H9 (cell line): ENCODE results near the gene AFF1. TPM values are rescaled to one million over a fixed set of nuclear protein-coding genes. Genes with fewer than 3 reads are reported as not detected.

ENCODE experiments used
- DNase-seq: peaks from one replicate; pipeline ENCODE4 v3.0.0-alpha.2; 2017
- H2AFZ ChIP-seq: one replicate; pipeline ENCODE4 v1.6.1; 2013; ENCODE audit warnings: mild to moderate bottlenecking, low read length, control low read depth, moderate library complexity
- H2AK5ac ChIP-seq: 2 replicates; pipeline ENCODE4 v1.6.1; 2013; ENCODE audit warnings: low read length, control low read depth, mixed read lengths; ENCODE audit not compliant: insufficient read length
- H2BK120ac ChIP-seq: one replicate; pipeline ENCODE4 v1.6.1; 2013; ENCODE audit warnings: low read depth, mild to moderate bottlenecking, low read length, control low read depth, inconsistent platforms; ENCODE audit not compliant: poor library complexity, severe bottlenecking
- H2BK12ac ChIP-seq: 2 replicates; pipeline ENCODE4 v1.6.1; 2013; ENCODE audit warnings: low read length, control low read depth, mixed read lengths, low read depth; ENCODE audit not compliant: insufficient read length
- H2BK15ac ChIP-seq: 2 replicates; pipeline ENCODE4 v1.6.1; 2013; ENCODE audit warnings: low read depth, low read length, control low read depth
- H2BK20ac ChIP-seq: one replicate; pipeline ENCODE4 v1.6.1; 2013; ENCODE audit warnings: low read depth, mild to moderate bottlenecking, low read length, control low read depth, inconsistent platforms; ENCODE audit not compliant: poor library complexity, severe bottlenecking
- H2BK5ac ChIP-seq: 2 replicates; pipeline ENCODE4 v1.6.1; 2013; ENCODE audit warnings: low read length, control low read depth, mixed read lengths; ENCODE audit not compliant: insufficient read length
- H3K14ac ChIP-seq: 2 replicates; pipeline ENCODE4 v1.6.1; 2013; ENCODE audit warnings: low read length, control low read depth; ENCODE audit not compliant: insufficient read depth
- H3K18ac ChIP-seq: 2 replicates; pipeline ENCODE4 v1.6.1; 2013; ENCODE audit warnings: low read depth, mild to moderate bottlenecking, mixed read lengths, low read length, control low read depth; ENCODE audit not compliant: insufficient read length
- H3K23ac ChIP-seq: 2 replicates; pipeline ENCODE4 v1.6.1; 2013; ENCODE audit warnings: low read length, control low read depth, mixed read lengths, low read depth; ENCODE audit not compliant: insufficient read length
- H3K23me2 ChIP-seq: 2 replicates; pipeline ENCODE4 v1.6.1; 2013; ENCODE audit warnings: low read depth, mild to moderate bottlenecking, mixed read lengths, low read length, control low read depth; ENCODE audit not compliant: insufficient read length, poor library complexity, severe bottlenecking
- H3K27ac ChIP-seq: 2 replicates; pipeline ENCODE4 v1.5.1; 2013; ENCODE audit warnings: low read length, control low read depth, mixed read lengths, low read depth; ENCODE audit not compliant: insufficient read length
- H3K27me3 ChIP-seq: 2 replicates; pipeline ENCODE4 v1.6.1; 2013; ENCODE audit warnings: low read length, control low read depth, inconsistent platforms; ENCODE audit not compliant: insufficient read depth
- H3K4ac ChIP-seq: 2 replicates; pipeline ENCODE4 v1.6.1; 2013; ENCODE audit warnings: low read depth, mild to moderate bottlenecking, control low read depth, inconsistent platforms, low read length, moderate library complexity
- H3K4me1 ChIP-seq: 2 replicates; pipeline ENCODE4 v1.6.1; 2013; ENCODE audit warnings: low read length, control low read depth, inconsistent platforms; ENCODE audit not compliant: insufficient read depth
- H3K4me2 ChIP-seq: 2 replicates; pipeline ENCODE4 v1.6.1; 2013; ENCODE audit warnings: low read length, control low read depth, mixed read lengths; ENCODE audit not compliant: insufficient read length, insufficient read depth
- H3K56ac ChIP-seq: 2 replicates; pipeline ENCODE4 v1.6.1; 2013; ENCODE audit warnings: low read depth, mild to moderate bottlenecking, mixed read lengths, low read length, control low read depth; ENCODE audit not compliant: insufficient read length
- H3K79me1 ChIP-seq: 2 replicates; pipeline ENCODE4 v1.6.1; 2013; ENCODE audit warnings: low read depth, mild to moderate bottlenecking, moderate library complexity, low read length, control low read depth, inconsistent platforms; ENCODE audit not compliant: insufficient read depth, poor library complexity, severe bottlenecking
- H3K79me2 ChIP-seq: 2 replicates; pipeline ENCODE4 v1.6.1; 2013; ENCODE audit warnings: low read length, control low read depth, inconsistent platforms; ENCODE audit not compliant: insufficient read depth
- H3K9ac ChIP-seq: 2 replicates; pipeline ENCODE4 v1.6.1; 2013; ENCODE audit warnings: low read length, control low read depth, mixed read lengths; ENCODE audit not compliant: insufficient read length; ENCODE audit errors: extremely low read depth
- H3K9me3 ChIP-seq: one replicate; pipeline ENCODE4 v1.6.1; 2013; ENCODE audit warnings: low read depth, low read length, inconsistent platforms; ENCODE audit not compliant: control insufficient read depth
- H3T11ph ChIP-seq: one replicate; pipeline ENCODE4 v1.6.1; 2013; ENCODE audit warnings: mild to moderate bottlenecking, low read length, control low read depth, inconsistent platforms
- H4K20me1 ChIP-seq: one replicate; pipeline ENCODE4 v1.6.1; 2013; ENCODE audit not compliant: control insufficient read depth, insufficient read length, insufficient read depth
- H4K5ac ChIP-seq: 2 replicates; pipeline ENCODE4 v1.6.1; 2013; ENCODE audit warnings: low read depth, mild to moderate bottlenecking, mixed read lengths, low read length, control low read depth; ENCODE audit not compliant: insufficient read length
- H4K8ac ChIP-seq: replicated peaks from 2 replicates; pipeline ENCODE4 v1.6.1; 2013; ENCODE audit warnings: low read length, control low read depth, mixed read lengths, low read depth; ENCODE audit not compliant: insufficient read length
- H4K91ac ChIP-seq: 2 replicates; pipeline ENCODE4 v1.6.1; 2013; ENCODE audit warnings: low read depth, mild to moderate bottlenecking, moderate library complexity, mixed read lengths, low read length, control low read depth; ENCODE audit not compliant: insufficient read length
- H3K27ac Mint-ChIP-seq, 3 experiments: 2 replicates in 2 of 3; 3 replicates in 1 of 3; pipeline ENCODE4 v1.8.0; 2020 to 2021; ENCODE audit warnings: mixed read lengths in 3 of 3, mild to moderate bottlenecking in 1 of 3, moderate library complexity in 1 of 3
- H3K27me3 Mint-ChIP-seq: 2 replicates; pipeline ENCODE4 v1.8.0; 2021; ENCODE audit warnings: low read depth, mild to moderate bottlenecking, moderate library complexity, mixed read lengths
- H3K36me3 Mint-ChIP-seq, 3 experiments: 2 replicates in 2 of 3; 3 replicates in 1 of 3; pipeline ENCODE4 v1.8.0; 2020 to 2021; ENCODE audit warnings: low read depth in 3 of 3, mixed read lengths in 3 of 3; ENCODE audit not compliant: insufficient read depth in 1 of 3
- H3K4me1 Mint-ChIP-seq, 2 experiments: 2 replicates each; pipeline ENCODE4 v1.8.0; 2020; ENCODE audit warnings: mixed read lengths in 2 of 2
- H3K4me3 Mint-ChIP-seq, 2 experiments: 2 replicates in 1 of 2; 3 replicates in 1 of 2; pipeline ENCODE4 v1.8.0; 2020 to 2021; ENCODE audit warnings: mild to moderate bottlenecking in 2 of 2, mixed read lengths in 2 of 2, moderate library complexity in 1 of 2
- H3K9me3 Mint-ChIP-seq, 2 experiments: 2 replicates in 1 of 2; 3 replicates in 1 of 2; pipeline ENCODE4 v1.8.0; 2020; ENCODE audit warnings: mild to moderate bottlenecking in 2 of 2, mixed read lengths in 2 of 2, moderate library complexity in 1 of 2
- CTCF ChIP-seq: fragments of 200-600 bp; sonication (generic); conservative IDR thresholded peaks from 3 replicates; pipeline ENCODE4 v1.8.0; 2021; ENCODE audit warnings: antibody characterized with exemption, mild to moderate bottlenecking
- WGBS: extraction: QIAGEN DNeasy Blood & Tissue Kit; methylation state at CpG from one replicate; pipeline ENCODE4 v1.1.7; 2013; ENCODE audit warnings: missing lambda C conversion rate, low lambda C conversion rate, mixed read lengths; ENCODE audit not compliant: insufficient read length; ENCODE audit errors: extremely low coverage; 5-methylcytosine and 5-hydroxymethylcytosine counted together
- total RNA-seq: library from RNA; stranded (reverse); gene quantifications from 2 replicates; pipeline ENCODE4 v1.2.1, GENCODE V29; 2021

Gene AFF1
- total RNA-seq, 1 experiment from 2014 or later, result 74.5 TPM

- H2BK120ac ChIP-seq, result no peak overlapping the region
- no peak overlapping the region for H2AK5ac ChIP-seq
- H3K27me3 Mint-ChIP-seq, result no peaks in the 10 kb centered on the region
- H3K23me2 ChIP-seq, result no peaks in the 10 kb centered on the region
- H3K56ac ChIP-seq, result no peak overlapping the region
- no peaks in the 10 kb centered on the region for H3K27me3 ChIP-seq
- no peak overlapping the region for H4K5ac ChIP-seq
- no peak overlapping the region for H3K18ac ChIP-seq
- H2AFZ ChIP-seq, result no peak overlapping the region
- H3K27ac ChIP-seq, result no peak overlapping the region
- DNase-seq, result no peak
- no peak overlapping the region for H3K4me3 Mint-ChIP-seq
- no peak overlapping the region for H3K4ac ChIP-seq
- H3K9me3 Mint-ChIP-seq, result no peaks in the 10 kb centered on the region
- H3K14ac ChIP-seq, result no peak overlapping the region
- H2BK5ac ChIP-seq, result no peak overlapping the region
- peaks cover 11% of the 10 kb centered on the region; the same call in 1 of the 2 replicates for H3K79me2 ChIP-seq
- no peak overlapping the region for H3T11ph ChIP-seq
- no peak overlapping the region for H3K23ac ChIP-seq
- peaks cover 6% of the 10 kb centered on the region for H3K79me1 ChIP-seq
- no peak overlapping the region for H3K4me2 ChIP-seq
- H3K4me1 ChIP-seq, result peaks cover 8% of the 10 kb centered on the region; the same call in 1 of the 2 replicates
- peaks cover 42 to 46% of the 10 kb centered on the region in 2 experiments for H3K4me1 Mint-ChIP-seq
- no peak overlapping the region for H3K9ac ChIP-seq
- no peak overlapping the region for H2BK20ac ChIP-seq
- no CpG with 5 or more reads among the region's 3 CpGs for WGBS
- H2BK15ac ChIP-seq, result no peak overlapping the region
- H3K27ac Mint-ChIP-seq, result no peak overlapping the region
- H4K8ac ChIP-seq, result no peak overlapping the region
- H2BK12ac ChIP-seq, result no peak overlapping the region
- no peak for TF ChIP-seq CTCF
- no peaks in the 10 kb centered on the region for H3K36me3 Mint-ChIP-seq
- H4K20me1 ChIP-seq, result peaks cover 4% of the 10 kb centered on the region
- H3K9me3 ChIP-seq, result no peaks in the 10 kb centered on the region
- H4K91ac ChIP-seq, result no peak overlapping the region
These were observed 98.2 kb downstream of the AFF1 start for GRCh38 chr4:87032884-87033533.
